GM19328 (cell line): Measurements from ENCODE around the gene L1CAM.

Experiments used
- ATAC-seq: cut with Tn5 transposase; IDR thresholded peaks from one replicate; pipeline ENCODE4 v1.9.1; 2021; ENCODE audit warnings: mild to moderate bottlenecking, moderate library complexity; ENCODE audit not compliant: unreplicated experiment

L1CAM gene

GRCh38 chrX:153879741-153880439 is 6.1 kb downstream of the L1CAM start:
- ATAC-seq: no peak

GRCh38 chrX:153878969-153879653 is 6.9 kb downstream of the L1CAM start:
- no peak for ATAC-seq

DNA sequence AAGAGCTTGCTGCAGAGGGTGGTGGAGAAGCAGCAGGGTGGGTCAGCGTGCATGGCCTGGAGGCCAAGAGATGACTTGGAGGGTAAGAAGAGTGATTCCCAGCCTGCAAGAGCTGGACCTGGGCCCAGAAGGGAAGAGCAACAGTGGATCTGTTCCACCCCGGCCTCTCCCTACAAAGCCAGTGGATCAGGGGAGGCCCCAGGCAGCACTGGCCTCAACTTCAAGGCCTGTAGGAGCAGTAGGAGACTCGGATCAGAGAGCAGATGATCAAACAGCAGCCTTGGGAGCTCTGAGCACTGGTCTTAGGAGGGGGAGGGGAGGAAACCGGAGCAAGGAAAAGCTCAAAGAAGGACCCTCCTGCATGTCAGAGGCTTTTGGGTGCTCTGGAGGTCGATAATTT is 7.6 kb downstream of the L1CAM start:
- ATAC-seq: no peak

- ATAC-seq: no peak
These were observed 8.3 kb downstream of the L1CAM start for GRCh38 chrX:153877571-153878261.

DNA sequence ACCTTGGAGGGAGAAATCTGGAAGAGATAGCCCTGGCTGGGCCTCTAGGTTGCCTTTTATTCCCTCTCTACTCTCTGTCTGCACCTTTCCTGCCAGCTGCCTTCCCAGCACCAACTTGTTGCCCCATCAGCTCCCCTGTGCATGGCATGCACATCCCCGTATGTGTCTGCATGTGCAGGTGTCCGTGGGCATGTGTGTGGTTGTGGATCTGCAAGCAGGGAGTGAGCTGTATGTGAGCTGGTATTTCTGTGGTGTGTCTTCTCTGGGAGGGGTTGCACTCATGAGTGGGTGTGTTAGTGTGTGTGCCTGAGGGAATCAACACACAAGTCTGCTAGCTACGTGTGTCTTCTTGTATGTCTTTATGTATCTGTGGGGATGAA is 9.9 kb downstream of the L1CAM start:
- no peak for ATAC-seq

- ATAC-seq: no peak
These were observed 10.4 kb downstream of the L1CAM start for GRCh38 chrX:153875391-153876111.

DNA sequence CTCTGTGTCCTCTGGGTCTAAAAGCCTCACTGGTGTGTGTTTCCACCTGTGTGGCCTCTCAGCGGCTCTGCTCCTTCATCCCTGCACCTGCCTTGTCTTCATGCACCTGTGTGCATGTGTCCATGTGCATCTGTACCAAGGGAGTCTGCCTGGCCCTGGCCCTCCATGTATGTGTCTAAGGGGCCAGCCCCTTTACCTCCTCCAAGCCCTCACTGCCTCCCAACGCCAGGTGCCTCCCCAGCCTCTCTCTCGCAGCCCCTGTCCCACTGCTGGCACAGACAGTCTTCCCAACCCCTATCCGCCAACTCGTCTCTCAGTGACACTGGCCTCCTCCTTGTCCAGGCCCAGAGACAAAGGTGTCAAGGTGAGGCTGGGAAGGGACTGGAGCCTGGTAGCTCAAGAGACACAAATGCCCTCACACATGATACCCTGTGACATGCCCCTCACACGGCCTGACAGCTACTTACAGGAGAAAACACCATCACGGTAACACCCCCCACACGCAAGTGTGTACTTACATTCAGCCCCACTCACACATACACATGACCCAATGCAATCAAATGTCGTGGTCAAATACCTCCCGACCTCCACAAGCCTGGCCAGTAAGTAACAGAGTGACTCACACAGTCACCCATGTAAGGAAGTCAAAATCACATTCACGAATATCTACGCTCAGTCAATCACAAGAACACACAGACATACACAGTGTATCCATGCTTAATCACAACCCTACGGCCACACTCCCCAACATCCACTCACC is 11.4 kb downstream of the L1CAM start:
- ATAC-seq: no peak

- ATAC-seq: no peak
These were observed 11.9 kb downstream of the L1CAM start for GRCh38 chrX:153874085-153874365.

- no peak for ATAC-seq
These were observed 12.5 kb downstream of the L1CAM start for GRCh38 chrX:153873282-153874084.

DNA sequence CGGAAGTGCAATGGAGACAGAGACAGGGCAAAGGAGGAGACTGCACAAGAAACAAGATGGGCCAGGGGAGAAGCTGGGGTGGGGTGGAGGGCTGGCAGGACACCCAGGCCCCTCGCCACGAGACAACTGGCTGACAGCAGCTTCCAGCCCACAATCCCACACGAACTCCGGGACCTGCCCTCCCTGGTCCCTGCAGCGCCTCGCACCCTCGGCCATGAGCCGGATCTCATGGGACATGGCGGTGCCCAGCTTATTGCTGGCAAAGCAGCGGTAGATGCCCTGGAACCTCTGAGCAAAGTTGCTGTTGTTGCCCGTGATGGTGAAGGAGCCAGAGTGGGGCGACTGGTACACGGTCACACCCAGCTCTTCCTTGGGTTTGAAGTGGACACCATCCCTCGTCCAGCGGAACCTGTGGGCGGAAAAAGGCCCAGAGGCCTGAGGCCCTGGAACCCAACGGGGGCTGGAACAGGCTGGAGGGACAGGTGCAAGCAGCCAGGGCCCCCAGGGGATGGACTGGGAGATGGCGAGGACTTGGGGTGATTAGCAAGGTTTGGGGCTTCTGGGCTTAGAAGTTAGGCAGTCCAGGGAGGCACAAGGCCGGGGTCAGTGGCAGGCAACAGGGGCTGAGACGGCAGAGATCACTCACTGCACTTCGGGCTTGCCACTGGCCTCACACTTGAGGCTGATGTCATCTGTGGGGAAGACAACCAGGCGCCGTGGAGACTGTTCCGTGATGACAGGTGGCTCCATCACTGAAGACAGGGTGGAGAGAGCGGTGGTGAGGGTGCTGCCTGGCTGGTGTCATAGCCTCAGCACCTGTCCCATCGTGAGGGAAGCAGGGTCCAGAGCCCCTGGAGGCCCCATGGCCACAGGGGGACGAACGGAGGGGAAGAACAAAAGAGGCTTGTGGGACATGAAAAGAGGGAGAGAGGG is 13.8 kb downstream of the L1CAM start:
- ATAC-seq: no peak

- no peak for ATAC-seq
These were observed 14.5 kb downstream of the L1CAM start for GRCh38 chrX:153871451-153871850.

DNA sequence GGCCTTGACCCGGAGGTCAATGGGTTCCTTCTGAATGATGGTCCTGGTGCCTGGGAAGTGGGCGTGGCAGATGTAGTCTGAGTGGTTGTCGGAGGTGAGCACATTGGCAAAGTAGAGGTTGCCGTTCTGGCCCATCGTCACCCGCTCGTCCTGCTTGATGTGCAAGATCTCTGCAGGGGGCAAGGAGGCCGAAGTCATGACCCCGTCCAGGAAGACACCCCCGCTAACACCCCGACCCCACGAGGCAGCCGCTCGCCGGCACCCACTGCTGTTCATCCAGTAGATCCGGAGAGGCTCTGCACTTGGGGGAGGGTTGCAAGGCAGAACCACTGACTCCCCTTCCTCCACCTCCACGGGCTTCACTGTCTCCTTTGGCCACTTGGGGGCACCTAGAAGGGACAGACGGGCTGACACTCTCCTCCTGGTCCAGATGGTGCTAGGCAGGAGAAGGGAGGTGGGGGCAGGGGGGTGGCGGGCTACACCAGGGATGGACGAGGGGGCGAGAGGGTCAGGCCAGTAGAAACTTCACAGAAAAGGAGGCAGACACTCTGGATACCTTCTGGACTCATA is 15.1 kb downstream of the L1CAM start:
- ATAC-seq: no peak

DNA sequence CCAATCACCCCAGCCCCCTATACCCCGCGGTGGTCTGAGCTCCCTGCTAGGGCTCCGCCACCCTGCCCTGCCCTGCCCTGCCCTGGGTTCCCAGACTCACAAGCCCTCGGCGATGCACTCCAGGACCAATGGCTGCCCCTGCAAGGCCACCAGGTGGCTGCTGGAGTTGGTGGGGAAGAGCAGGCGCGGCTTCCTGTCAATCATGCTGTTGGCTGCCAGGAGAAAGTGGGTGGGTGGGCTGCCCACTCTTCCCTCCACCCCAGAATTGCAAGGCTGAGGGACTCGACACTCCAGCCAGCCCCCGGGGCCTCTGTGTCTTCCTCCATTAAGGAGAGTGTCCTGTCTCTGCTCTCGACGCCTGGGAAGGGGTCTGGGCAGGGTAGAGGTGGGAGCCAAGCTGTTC is 15.7 kb downstream of the L1CAM start:
- ATAC-seq: no peak

DNA sequence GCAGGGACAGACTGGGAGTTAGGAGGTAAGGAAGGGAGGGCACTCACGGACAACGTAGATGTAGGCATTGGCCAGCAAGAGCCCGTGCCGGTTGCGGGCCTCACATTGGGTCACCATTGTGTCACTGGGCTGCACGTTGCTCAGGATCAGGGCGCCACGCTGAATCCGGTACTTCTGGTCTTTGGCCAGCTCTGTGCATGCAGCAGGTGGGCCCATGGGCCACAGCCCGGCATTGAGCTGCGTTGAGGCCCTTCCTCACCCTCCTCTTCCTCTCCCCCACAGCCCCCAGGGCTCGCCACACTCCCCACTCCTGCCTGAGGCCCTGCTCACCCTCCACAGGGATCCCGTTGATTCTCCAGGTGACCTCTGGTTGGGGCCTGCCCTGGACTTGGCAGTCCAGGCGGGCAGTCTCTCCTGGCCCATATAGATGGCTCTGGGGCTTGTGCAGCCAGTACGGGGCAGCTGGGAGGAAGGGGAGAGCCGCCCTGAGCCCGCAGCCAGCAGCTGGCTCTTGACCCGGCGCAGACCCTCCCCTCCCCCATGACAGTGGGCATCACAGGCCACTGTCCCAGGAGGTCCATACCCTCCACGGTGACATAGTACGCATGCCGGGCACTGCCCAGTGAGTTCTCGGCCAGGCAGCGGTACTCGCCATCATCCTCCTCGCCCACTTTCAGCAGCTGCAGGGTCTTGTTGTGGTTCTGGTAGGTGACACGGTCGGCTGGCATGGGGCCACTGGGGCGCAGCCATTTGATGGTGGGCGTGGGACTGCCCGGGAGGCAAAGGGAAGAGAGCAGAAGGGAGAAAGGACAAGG is 16.3 kb downstream of the L1CAM start:
- ATAC-seq: no peak

DNA sequence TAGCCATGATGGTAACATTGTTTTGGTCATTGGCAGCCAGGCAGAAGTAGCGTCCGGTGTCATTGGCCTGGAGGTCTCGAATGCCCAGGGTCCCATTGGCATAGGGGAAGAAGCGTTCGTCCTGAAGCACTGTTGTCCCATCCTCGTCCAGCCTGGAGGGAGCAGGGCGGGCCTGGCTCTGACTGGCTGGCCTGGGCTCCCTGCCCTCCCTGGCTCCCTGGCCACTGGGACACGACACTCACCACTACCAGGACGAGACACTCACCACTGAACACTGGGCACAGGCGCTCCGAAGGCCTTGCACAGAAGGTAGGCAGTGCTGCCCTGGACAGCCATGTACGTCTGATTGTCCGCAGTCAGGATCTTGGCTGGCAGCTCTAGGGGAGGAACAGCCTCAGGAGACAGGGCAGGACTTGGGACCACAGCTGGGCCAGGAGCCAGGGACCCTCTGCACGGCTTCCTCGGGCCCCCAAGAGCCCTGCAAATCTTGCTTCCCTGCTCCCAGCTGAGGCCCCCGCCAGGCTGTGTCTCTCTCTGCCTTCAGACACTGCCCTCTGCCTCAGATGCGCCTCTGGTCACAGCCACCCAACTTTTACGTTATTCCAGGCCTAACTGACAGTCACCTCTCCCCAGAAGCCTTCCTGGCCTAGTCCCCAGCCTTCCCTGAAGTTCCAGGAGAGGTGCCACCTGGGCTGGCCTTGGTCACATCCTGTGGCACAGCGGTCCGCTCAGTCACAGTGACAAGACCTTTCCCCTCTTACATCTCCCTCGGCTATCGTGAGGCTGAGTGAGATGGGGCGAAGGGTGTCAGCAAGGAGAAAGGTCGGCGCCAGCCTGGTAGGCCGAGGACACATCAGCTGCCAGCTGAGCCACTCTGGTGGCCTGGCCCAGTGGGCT is 17.1 kb downstream of the L1CAM start:
- no peak for ATAC-seq

DNA sequence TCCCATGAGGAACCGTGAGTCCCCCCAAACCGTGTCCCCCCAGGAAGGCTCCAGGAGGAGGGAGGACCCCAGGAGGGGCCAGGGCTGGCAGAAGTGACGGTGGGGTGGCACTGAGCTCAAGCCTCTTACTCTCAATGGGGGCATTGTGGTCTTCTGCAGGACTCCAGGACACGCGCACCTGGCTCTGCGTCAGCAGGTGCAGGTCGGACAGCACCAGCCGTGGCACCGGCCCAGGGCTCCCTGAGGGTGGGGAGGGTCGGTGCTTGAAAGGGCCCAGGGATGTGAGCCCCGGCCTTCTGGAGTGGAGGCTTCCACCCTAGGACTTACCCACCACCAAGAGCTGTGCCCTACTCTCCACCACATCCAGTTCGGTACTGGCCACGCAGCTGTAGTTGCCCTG is 18.3 kb downstream of the L1CAM start:
- ATAC-seq: no peak

DNA sequence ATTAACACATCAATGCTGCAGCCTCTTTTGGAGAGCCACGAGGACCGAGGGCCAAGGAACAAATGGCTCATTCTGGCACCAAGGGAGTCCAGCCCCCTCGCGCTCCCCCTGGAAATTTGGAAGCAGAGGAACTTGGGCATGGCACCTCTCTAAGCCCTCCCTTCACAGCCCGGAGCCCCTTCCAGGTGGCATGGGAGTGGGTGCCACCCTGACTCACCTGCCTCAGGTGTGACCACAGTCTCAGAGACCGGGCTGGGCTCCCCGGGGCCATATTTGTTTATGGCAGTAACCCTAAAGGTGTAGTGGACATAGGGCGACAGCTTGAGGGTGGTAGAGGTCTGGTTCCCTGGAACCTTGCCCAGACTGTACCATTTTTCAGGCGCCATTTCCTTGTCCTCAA is 18.8 kb downstream of the L1CAM start:
- ATAC-seq: no peak
